Measurements from ENCODE around the gene POFUT1.

- TF ChIP-seq CTCF (conservative IDR thresholded peaks at IDR 0.05; ENCODE audit: low read depth in 2 of 2) (no peak), EZH2 (IDR thresholded peaks at IDR 0.05; ENCODE audit: low read depth, unreplicated experiment) (no peak), POLR2AphosphoS5 (IDR thresholded peaks at IDR 0.05; ENCODE audit: low read depth) (no peak)
- TF ChIP-seq, protein P1, sequence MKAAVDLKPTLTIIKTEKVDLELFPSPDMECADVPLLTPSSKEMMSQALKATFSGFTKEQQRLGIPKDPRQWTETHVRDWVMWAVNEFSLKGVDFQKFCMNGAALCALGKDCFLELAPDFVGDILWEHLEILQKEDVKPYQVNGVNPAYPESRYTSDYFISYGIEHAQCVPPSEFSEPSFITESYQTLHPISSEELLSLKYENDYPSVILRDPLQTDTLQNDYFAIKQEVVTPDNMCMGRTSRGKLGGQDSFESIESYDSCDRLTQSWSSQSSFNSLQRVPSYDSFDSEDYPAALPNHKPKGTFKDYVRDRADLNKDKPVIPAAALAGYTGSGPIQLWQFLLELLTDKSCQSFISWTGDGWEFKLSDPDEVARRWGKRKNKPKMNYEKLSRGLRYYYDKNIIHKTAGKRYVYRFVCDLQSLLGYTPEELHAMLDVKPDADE (IDR thresholded peaks at IDR 0.05): no peak
- TF ChIP-seq, protein P2, sequence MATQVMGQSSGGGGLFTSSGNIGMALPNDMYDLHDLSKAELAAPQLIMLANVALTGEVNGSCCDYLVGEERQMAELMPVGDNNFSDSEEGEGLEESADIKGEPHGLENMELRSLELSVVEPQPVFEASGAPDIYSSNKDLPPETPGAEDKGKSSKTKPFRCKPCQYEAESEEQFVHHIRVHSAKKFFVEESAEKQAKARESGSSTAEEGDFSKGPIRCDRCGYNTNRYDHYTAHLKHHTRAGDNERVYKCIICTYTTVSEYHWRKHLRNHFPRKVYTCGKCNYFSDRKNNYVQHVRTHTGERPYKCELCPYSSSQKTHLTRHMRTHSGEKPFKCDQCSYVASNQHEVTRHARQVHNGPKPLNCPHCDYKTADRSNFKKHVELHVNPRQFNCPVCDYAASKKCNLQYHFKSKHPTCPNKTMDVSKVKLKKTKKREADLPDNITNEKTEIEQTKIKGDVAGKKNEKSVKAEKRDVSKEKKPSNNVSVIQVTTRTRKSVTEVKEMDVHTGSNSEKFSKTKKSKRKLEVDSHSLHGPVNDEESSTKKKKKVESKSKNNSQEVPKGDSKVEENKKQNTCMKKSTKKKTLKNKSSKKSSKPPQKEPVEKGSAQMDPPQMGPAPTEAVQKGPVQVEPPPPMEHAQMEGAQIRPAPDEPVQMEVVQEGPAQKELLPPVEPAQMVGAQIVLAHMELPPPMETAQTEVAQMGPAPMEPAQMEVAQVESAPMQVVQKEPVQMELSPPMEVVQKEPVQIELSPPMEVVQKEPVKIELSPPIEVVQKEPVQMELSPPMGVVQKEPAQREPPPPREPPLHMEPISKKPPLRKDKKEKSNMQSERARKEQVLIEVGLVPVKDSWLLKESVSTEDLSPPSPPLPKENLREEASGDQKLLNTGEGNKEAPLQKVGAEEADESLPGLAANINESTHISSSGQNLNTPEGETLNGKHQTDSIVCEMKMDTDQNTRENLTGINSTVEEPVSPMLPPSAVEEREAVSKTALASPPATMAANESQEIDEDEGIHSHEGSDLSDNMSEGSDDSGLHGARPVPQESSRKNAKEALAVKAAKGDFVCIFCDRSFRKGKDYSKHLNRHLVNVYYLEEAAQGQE (IDR thresholded peaks at IDR 0.05; ENCODE audit: unreplicated experiment): no peak
These were observed 55.8 kb downstream of the POFUT1 start for GRCh38 chr20:32263398-32263954.

Measured in GM23338 (cell line).